ENCODE measurements around the gene AFG3L2.

AFG3L2 gene

DNA sequence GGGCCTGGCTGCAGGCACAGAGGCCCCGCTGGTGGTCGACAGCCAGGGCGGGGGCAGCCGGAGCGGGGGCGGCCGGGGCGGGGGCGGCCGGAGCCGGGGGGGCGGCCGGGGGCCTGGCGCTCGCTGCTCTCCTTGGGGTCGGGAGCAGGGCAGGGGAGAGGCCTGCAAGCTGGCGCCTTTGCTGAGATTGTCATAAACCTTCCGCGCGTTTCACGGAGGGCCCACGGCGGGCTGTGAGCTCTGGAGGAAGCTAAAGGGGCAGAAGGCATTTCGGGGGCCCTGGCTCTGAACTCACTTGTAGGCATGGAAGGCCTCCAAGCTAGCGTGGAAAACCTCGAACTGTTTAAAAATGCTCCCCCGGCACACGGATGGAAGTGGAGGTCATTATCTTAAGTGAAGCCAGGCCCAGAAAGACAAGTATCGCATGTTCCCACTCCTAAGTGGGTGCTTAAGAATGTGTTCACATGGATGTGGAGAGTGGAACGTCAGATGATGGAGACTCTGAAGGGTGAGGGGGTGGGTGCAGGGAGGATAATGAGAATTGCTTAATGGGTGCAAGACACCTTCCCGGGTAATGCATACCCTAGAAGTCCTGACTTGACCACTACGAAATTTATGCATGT, 31.3 kb upstream of the AFG3L2 start:
- peak; percentile 31 for DNase-seq (ENCODE audit: low read depth)
- TF ChIP-seq, protein P1, sequence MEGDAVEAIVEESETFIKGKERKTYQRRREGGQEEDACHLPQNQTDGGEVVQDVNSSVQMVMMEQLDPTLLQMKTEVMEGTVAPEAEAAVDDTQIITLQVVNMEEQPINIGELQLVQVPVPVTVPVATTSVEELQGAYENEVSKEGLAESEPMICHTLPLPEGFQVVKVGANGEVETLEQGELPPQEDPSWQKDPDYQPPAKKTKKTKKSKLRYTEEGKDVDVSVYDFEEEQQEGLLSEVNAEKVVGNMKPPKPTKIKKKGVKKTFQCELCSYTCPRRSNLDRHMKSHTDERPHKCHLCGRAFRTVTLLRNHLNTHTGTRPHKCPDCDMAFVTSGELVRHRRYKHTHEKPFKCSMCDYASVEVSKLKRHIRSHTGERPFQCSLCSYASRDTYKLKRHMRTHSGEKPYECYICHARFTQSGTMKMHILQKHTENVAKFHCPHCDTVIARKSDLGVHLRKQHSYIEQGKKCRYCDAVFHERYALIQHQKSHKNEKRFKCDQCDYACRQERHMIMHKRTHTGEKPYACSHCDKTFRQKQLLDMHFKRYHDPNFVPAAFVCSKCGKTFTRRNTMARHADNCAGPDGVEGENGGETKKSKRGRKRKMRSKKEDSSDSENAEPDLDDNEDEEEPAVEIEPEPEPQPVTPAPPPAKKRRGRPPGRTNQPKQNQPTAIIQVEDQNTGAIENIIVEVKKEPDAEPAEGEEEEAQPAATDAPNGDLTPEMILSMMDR (conservative IDR thresholded peaks at IDR 0.05; ENCODE audit: low read depth, low read length) = no peak
- H3K4me3 ChIP-seq (ENCODE audit: low read depth, low read length) = peak overlapping the region; percentile 65

DNA sequence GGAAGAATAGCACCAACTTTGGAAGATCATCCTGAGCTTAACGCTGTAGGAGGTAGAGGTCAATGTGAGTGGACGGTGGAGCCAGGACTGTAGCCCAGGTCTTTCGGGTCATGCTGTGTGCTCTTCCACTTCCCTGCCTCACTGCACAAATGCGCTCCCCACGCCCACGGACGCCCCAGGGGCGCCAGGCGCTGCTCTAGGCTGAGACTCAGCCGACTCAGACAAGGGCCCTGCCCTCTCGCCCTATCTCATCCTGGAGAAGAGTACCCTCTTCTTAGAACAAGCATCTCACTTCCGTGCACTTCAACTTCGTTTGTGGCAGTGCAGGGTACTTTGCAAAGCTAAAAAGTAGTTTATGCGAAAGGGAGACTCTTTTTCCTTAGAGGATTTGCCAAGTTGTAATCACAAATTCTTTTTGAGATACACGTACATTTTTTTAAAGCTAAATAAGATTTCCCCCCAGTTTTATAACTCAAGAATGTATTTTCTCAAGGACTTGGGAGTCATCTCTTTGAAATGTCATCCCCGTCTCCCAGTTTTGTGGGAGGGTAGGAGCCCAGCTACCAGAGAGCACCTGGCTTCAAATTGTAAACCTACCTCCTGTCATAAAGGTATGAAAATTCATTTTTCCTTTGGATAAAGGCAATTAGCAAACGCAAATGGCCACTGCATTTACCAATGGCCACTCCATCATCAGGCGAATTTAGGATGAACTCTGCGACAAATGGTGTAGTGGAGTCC, 29.5 kb upstream of the AFG3L2 start:
- DNase-seq (ENCODE audit: low read depth) = no peak
- H3K4me3 ChIP-seq (ENCODE audit: low read depth, low read length) = no peak overlapping the region

DNA sequence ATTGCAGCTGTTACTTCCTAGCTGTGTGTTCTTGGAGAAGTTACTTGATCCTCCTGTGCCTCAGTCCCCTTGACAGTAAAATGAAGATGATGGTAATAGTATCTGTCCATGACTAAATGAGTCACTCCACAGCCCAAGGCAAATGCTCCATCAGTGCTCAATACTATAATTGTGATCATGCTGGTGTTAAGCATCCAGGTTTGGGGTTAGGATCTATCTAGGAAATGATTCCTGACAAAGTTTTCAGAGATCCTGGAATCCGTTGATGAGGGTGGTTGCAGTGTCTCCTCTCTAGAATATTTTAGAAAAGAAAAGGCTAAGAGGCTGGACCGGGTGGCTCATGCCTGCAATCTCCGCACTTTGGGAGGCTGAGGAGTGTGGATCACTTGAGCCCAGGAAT, 28.0 kb upstream of the AFG3L2 start:
- TF ChIP-seq, protein P1 (conservative IDR thresholded peaks at IDR 0.05; ENCODE audit: low read depth, low read length) = no peak

More for the DNA sequence above, 29.5 kb upstream of the AFG3L2 start:
- TF ChIP-seq, protein P1 (conservative IDR thresholded peaks at IDR 0.05; ENCODE audit: low read depth, low read length) = no peak

DNA sequence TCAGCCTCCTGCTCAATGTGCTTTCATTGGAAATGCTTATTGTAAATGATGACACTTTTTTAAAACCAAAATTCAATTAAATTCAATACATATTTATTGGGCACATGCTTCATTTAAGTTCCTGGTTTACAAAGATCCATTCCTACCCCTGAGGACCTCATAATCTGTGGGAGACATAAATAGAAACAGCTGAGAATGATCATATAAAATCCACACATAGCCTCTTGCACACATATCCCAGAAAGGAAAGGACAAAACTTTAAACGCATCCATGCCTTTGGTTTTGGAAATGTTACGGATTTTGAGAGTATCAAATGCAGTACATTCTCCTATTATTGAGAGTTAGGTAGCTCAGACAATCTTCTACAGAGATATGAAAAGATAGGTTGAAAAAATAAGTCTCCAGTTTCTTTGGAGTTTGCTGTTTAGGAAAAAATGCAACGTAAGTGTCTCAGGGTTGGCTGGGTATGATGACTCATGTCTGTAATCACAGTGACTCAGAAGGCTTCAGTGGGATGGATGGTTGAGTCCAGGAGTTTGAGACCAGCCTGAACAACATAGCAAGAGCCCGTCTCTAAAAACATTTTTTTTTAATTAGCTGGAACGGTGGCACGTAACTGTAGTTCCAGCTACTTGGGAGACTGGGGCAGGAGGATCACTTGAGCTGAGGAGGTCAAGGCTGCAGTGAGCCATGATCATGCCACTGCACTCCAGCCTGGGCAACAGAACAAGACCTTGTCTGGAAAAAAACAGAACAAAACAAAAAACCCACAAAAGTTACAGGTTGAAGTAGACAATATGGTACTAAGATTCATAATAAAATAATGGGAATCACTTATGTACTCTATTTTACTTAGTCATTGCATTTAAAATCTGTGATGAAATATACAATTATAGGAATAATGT, 26.8 kb upstream of the AFG3L2 start:
- H3K4me3 ChIP-seq (ENCODE audit: low read depth, low read length) = no peak overlapping the region
- TF ChIP-seq, protein P1 (conservative IDR thresholded peaks at IDR 0.05; ENCODE audit: low read depth, low read length) = no peak
- DNase-seq (ENCODE audit: low read depth) = peak; percentile 92

More for the DNA sequence above, 28.0 kb upstream of the AFG3L2 start:
- DNase-seq (ENCODE audit: low read depth) = no peak
- no peak overlapping the region for H3K4me3 ChIP-seq (ENCODE audit: low read depth, low read length)

DNA sequence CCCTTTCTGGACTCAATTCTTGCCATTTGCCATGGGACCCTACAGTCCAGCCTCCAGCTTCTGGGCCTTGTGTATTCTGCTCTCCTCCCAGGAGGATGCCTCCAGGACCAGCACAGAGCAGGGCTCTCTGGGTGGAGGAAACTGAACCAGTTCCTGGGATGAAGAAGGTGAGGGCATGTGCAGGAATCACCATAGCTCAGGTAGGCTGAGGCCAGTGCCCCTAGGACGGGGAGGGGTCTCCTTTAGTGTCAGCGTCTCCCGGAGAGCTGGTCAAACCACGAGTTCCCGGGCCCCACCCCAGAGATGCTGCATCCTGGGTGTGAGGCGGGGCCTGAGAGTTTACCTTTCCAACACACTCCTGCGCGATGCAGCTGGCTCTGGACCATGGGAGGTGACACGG, 24.9 kb upstream of the AFG3L2 start:
- DNase-seq (ENCODE audit: low read depth) = no peak
- TF ChIP-seq, protein P1 (conservative IDR thresholded peaks at IDR 0.05; ENCODE audit: low read depth, low read length) = no peak
- no peak overlapping the region for H3K4me3 ChIP-seq (ENCODE audit: low read depth, low read length)

DNA sequence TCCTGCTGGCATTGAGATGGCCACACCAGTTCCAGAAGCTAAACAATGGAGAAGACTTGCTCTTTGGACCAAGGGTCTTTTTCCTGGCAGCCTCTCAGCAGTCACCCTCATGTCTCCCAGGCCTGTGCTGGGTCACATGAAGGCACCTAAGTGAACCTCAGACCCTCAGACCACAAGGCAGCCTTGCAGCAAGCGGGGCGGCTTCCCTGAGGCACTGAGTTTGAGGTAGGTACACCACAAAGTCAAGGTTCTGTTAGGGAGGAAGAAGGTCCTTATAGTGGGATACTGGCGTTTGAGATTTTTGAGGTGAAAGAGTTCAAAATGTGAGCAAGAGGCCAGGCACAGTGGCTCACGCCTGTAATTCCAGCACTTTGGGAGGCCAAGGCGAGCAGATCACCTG, 22.2 kb upstream of the AFG3L2 start:
- H3K4me3 ChIP-seq (ENCODE audit: low read depth, low read length) = no peak overlapping the region
- TF ChIP-seq, protein P1 (conservative IDR thresholded peaks at IDR 0.05; ENCODE audit: low read depth, low read length) = no peak
- no peak for DNase-seq (ENCODE audit: low read depth)

Measured in choroid plexus epithelial cell (primary cell).